Measurements from ENCODE around the gene SRMS.

Gene SRMS

DNA sequence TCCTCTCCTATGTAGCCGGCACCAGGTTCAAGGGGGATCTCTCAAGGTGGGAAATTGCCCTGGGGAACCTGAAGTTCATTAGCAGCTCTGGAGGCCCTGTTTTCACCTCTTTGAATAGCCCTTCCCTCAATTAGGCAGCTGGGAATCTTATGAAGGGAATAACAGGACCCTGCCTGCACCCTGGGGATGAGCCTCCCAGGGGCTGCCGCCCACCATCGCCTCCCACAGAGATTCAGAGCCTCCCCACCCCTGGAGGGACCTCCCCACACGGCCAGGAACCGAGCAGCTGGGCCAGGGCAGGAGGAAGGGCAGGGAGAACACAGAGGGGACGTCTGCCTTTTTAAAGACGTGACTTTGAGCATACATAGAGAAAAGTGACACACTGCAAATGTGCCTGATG lies 44.0 kb downstream of the SRMS start:
- TF ChIP-seq, protein P1, sequence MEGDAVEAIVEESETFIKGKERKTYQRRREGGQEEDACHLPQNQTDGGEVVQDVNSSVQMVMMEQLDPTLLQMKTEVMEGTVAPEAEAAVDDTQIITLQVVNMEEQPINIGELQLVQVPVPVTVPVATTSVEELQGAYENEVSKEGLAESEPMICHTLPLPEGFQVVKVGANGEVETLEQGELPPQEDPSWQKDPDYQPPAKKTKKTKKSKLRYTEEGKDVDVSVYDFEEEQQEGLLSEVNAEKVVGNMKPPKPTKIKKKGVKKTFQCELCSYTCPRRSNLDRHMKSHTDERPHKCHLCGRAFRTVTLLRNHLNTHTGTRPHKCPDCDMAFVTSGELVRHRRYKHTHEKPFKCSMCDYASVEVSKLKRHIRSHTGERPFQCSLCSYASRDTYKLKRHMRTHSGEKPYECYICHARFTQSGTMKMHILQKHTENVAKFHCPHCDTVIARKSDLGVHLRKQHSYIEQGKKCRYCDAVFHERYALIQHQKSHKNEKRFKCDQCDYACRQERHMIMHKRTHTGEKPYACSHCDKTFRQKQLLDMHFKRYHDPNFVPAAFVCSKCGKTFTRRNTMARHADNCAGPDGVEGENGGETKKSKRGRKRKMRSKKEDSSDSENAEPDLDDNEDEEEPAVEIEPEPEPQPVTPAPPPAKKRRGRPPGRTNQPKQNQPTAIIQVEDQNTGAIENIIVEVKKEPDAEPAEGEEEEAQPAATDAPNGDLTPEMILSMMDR (IDR thresholded peaks at IDR 0.05; ENCODE audit: low read depth, low read length) = no peak
- H3K4me3 ChIP-seq (replicated peaks in 1 of 2; ENCODE audit: low read depth in 2 of 2, low read length in 2 of 2) = no peak overlapping the region
- DNase-seq (ENCODE audit: low read depth in 2 of 2) = no peak

DNA sequence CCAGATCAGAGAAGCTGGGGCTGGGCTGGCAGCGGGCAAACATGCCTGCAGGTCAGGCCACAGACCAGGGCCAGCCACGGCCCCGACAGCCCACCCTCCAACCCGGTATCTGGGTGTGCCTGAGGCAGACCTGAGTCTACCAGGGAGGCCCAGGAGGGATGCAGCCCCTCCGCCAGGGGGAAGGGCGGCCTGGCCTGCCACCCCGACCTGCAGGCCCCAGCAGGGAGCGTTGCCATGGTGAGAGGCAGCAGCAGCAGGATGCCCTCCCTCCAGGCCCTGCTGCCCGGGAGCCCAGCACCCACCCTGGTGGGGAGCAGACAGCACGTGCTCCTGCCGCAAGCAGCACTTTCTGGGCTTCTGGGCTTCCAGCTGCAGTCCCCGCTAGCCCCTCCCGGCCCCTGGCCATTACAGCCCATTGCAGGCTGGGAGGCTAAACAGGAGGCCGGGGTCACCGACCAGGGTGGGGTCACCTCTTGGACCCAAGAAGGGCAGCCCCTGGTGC lies 44.8 kb downstream of the SRMS start:
- TF ChIP-seq, protein P1 (IDR thresholded peaks at IDR 0.05; ENCODE audit: low read depth, low read length) = no peak
- no peak for DNase-seq (ENCODE audit: low read depth in 2 of 2)
- H3K4me3 ChIP-seq (replicated peaks in 1 of 2; ENCODE audit: low read depth in 2 of 2, low read length in 2 of 2) = no peak overlapping the region

DNA sequence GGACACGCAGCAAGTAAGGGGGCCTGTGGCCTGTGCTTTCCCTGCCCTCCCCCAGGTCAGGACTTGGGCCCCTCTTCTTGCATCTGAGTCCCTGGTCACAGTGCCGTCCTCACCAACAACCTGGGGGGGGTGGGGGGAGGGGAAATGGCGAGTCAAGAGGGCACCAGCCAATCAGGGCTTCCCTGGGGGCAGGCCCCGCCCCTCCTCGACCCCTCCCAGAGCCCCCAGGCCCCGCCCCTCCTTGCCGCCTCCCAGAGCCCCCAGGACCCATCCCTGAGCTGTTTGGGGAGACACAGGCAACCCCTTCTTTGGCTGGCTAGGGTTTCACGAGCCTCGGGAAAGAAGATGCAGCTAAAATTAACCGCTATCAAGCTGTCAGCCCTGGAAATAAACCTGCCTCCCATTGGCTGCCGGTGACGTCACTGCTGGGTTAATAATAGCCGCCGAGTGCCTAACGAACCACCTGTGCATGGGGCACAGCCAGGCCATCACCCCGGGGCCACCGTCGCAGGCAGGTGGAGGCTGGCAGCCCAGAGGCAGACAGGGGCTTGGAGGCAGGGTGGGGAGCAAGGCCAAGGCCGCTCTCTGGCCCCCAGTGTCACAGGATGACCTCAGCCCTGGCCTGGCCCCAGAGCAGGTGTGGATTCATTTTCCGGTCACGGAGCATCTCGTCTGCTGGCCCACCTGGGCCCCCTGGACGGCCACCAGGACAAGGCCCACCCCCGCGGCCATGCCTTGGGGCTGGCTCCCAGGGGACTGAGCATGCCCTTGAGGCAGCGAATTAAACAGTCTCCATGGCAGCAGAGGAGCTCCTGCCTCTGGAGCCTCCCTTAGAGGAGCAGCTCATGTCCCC lies 45.5 kb downstream of the SRMS start:
- no peak overlapping the region for H3K4me3 ChIP-seq (replicated peaks in 1 of 2; ENCODE audit: low read depth in 2 of 2, low read length in 2 of 2)
- TF ChIP-seq, protein P1 (IDR thresholded peaks at IDR 0.05; ENCODE audit: low read depth, low read length) = no peak
- DNase-seq (ENCODE audit: low read depth in 2 of 2) = no peak

DNA sequence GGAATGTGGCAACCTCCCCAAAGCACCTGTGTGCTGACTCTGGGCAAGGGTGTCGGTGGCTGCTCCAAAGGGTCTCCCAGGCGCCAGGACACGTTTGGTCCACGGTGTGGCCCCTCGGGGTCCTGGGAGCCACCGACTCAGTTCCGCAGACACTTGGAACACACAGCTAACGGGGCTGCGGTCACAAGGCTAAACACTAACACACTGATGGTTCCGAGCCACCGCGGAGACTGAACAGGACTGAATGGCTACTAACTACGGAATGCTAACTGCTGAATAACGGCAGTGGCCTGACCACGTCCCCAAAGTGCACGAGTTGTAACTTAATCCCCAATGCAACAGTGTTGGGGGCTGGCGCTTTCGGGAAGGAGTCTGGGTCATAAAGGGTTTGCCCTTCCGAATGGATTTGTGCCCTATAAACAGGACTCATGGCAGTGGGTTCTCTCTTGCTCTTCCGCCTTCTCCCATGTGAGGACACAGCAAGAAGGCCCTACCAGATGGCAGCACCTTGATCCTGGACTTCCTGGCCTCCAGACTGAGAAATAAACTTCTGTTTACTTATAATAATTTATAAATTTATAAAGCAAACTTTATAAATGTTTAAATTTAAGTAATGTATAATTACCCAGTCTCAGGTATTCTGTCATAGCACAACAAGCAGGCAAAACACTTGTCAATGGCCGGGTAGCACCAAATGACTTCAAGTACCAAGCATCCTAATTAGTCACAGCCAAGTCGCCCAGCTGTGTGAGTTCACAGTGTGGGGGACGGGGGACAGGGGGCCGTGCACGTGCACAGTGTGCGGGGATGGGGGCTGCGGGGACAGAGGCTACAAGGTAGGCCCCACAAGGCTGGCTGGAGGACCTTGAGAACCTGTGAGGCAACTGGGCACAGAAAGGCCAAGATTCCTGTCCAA lies 46.4 kb downstream of the SRMS start:
- DNase-seq (ENCODE audit: low read depth in 2 of 2) = no peak
- TF ChIP-seq, protein P1 (IDR thresholded peaks at IDR 0.05; ENCODE audit: low read depth, low read length) = no peak
- H3K4me3 ChIP-seq (replicated peaks in 1 of 2; ENCODE audit: low read depth in 2 of 2, low read length in 2 of 2) = no peak overlapping the region

DNA sequence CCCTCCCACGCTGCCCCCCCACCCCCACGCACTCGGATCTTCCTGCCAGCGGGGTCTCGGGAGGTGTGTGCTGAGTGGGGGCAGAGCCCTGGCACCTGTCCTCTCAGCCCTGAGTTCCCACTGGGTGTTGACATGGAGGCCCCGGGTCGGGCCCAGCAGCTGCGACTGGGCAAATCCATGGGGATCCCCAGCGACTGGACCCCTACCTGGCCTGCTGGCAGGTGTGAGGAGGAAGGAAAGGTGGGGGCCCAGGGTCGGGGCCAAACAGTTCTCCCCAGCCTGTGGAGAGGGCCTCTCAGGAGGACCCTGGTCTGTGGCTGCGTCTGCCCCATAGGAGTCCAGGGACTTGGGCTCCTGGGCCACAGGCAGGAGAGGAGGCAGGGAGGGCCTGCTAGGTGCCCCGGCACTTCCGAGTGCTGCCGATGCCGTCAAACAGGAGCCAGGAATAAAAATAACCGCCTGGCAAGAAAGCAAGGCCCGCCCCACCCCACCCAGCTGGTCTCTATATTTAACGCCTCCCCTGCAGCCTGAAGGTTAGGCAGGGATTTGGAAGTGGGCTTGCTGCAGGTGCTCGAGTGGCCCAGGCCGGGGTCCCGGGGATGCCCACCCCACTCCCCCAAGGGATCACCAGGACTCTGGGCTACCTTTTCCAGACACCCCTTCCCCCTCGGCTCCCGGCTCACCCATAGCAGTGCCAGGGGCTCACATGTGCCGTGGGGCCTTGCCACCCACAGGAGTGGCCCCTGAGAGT lies 47.2 kb downstream of the SRMS start:
- TF ChIP-seq, protein P1 (IDR thresholded peaks at IDR 0.05; ENCODE audit: low read depth, low read length) = no peak
- no peak overlapping the region for H3K4me3 ChIP-seq (replicated peaks in 1 of 2; ENCODE audit: low read depth in 2 of 2, low read length in 2 of 2)
- no peak for DNase-seq (ENCODE audit: low read depth in 2 of 2)

DNA sequence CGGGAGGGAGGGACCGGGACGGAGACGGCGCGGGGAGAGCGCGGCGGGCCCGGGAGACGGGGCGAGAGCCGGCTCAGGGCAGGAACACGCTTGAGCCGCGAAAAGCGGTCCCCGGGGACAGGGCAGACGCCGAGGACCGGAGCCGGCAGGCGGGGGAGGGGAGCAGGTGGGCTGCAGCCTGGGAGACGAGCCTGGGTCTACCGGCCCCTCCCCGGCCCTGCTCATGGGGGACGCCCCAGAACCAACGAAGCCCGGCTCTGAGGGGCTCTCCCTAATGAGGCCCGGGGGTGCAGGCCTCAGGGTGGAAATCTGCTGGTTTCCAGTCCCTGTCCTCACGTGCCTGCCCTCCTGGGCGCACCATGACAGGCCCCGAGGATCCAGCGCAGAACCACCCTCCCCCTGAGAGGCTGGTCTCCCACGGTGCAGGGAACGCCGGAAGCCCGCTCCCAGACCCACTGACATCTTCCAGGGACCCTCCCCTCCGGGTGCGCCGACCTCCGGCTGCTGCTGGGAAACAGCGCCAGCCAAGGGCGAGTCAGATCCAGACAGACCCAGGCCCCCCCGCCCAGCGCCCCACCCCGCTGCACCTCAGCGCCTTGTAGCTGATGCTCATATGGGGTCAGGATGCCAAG lies 48.1 kb downstream of the SRMS start:
- DNase-seq (ENCODE audit: low read depth in 2 of 2) = no peak
- TF ChIP-seq, protein P1 (IDR thresholded peaks at IDR 0.05; ENCODE audit: low read depth, low read length) = no peak
- H3K4me3 ChIP-seq (replicated peaks in 1 of 2; ENCODE audit: low read depth in 2 of 2, low read length in 2 of 2) = no peak overlapping the region
